Lower leg skin (tissue), 4 donors: ENCODE results near the gene NT5DC4. TPM values are rescaled to one million over a fixed set of nuclear protein-coding genes. Genes with fewer than 3 reads are reported as not detected.

Experiments
- DNase-seq, 2 donors: peaks; one replicate each; pipeline ENCODE4 v3.0.0-alpha.2; 2019; ENCODE audit warnings: low spot score in 2 of 2
- H3K4me3 ChIP-seq: fragments of 200-600 bp; sonication (generic); 2 replicates; pipeline ENCODE4 v1.5.1; 2017; ENCODE audit warnings: mild to moderate bottlenecking, low read depth; ENCODE audit not compliant: poor library complexity, severe bottlenecking
- CTCF ChIP-seq, 3 donors: fragments of 450-650 bp; IDR thresholded peaks; one replicate each; pipeline ENCODE4 v1.5.1; 2016; ENCODE audit warnings: antibody characterized with exemption in 3 of 3, mild to moderate bottlenecking in 3 of 3, moderate library complexity in 2 of 3
- POLR2A ChIP-seq, 2 donors: fragments of 450-650 bp; IDR thresholded peaks; one replicate each; pipeline ENCODE4 v1.6.1; 2016 to 2017; ENCODE audit warnings: antibody characterized with exemption in 2 of 2, mild to moderate bottlenecking in 1 of 2, moderate library complexity in 1 of 2
- WGBS, 2 donors: methylation state at CpG; one replicate each; pipeline ENCODE4 v1.1.5; 2018; 5-methylcytosine and 5-hydroxymethylcytosine counted together
- intact Hi-C: fragments of 100-400 bp; cut with DNase I; formaldehyde crosslinking; loops from one replicate; pipeline ENCODE4 v1.15.0; 2023; ENCODE audit warnings: low total_unique reads
- total RNA-seq, 4 donors: library from RNA; depleted of rRNA; stranded (reverse); fragments of >200 nt; gene quantifications; one replicate each; pipeline ENCODE4 v1.1.0, GENCODE V29; 2016

The NT5DC4 gene
- total RNA-seq, 4 donors from 2014 or later = not detected

- DNase-seq = no peak
- no peak overlapping the region for H3K4me3 ChIP-seq
- intact Hi-C loops = no loop called here
- WGBS, 2 donors = 79 to 93% methylated on average over 5 of the region's 5 CpGs
- TF ChIP-seq POLR2A (IDR thresholded peaks at IDR 0.05) (no peak), CTCF (IDR thresholded peaks at IDR 0.05) (no peak)
Observed at GRCh38 chr2:112730791-112731190, 10.0 kb downstream of the NT5DC4 start.

- TF ChIP-seq POLR2A (IDR thresholded peaks at IDR 0.05) (no peak), CTCF (IDR thresholded peaks at IDR 0.05) (no peak)
- WGBS, 2 donors = 89 to 91% methylated on average over 2 of the region's 2 CpGs
- H3K4me3 ChIP-seq = no peak overlapping the region
- intact Hi-C loops = no loop called here
- no peak for DNase-seq
Observed at GRCh38 chr2:112731479-112731878, 10.7 kb downstream of the NT5DC4 start.

GRCh38 chr2:112733456-112733855, 12.6 kb downstream of the NT5DC4 start:
- intact Hi-C loops = no loop called here
- 60 to 70% methylated on average over 4 of the region's 4 CpGs for WGBS, 2 donors
- no peak overlapping the region for H3K4me3 ChIP-seq
- TF ChIP-seq CTCF (IDR thresholded peaks at IDR 0.05) (no peak), POLR2A (IDR thresholded peaks at IDR 0.05) (no peak)
- no peak for DNase-seq

GRCh38 chr2:112733871-112734270, 13.1 kb downstream of the NT5DC4 start:
- TF ChIP-seq CTCF (IDR thresholded peaks at IDR 0.05) (no peak), POLR2A (IDR thresholded peaks at IDR 0.05) (no peak)
- DNase-seq = no peak
- no peak overlapping the region for H3K4me3 ChIP-seq
- intact Hi-C loops = no loop called here
- WGBS, 2 donors = 69 to 75% methylated on average over 1 of the region's 1 CpG

GRCh38 chr2:112737542-112738232, 16.9 kb downstream of the NT5DC4 start:
- 76 to 90% methylated on average over 1 of the region's 1 CpG for WGBS, 2 donors
- no peak for TF ChIP-seq CTCF (IDR thresholded peaks at IDR 0.05)
- TF ChIP-seq POLR2A (IDR thresholded peaks at IDR 0.05) = no peak
- no peak overlapping the region for H3K4me3 ChIP-seq
- no peak for DNase-seq
- intact Hi-C loops = no loop called here

GRCh38 chr2:112740527-112740926, 19.7 kb downstream of the NT5DC4 start:
- TF ChIP-seq POLR2A (IDR thresholded peaks at IDR 0.05) = no peak
- no peak for TF ChIP-seq CTCF (IDR thresholded peaks at IDR 0.05)
- no peak overlapping the region for H3K4me3 ChIP-seq
- intact Hi-C loops = no loop called here
- WGBS, 2 donors = 63 to 65% methylated on average over 7 of the region's 7 CpGs
- DNase-seq = no peak
